BJ (cell line): ENCODE measurements around the gene BHLHE23. TPM values are rescaled to one million over a fixed set of nuclear protein-coding genes. Genes with fewer than 3 reads are reported as not detected.

Experiments used
- CTCF ChIA-PET: fragments of 350-600 bp; formaldehyde crosslinking; extraction: SDS; loops from one replicate; lab custom pipeline; 2021; ENCODE audit warnings: antibody characterized with exemption, inconsistent platforms; lab: Yijun Ruan, JAX
- POLR2A ChIA-PET: fragments of 300-600 bp; sonication (Branson Sonifier 250); formaldehyde crosslinking; extraction: SDS; loops from one replicate; lab custom pipeline; 2021; ENCODE audit warnings: antibody characterized with exemption; lab: Charles Lee
- DNase-seq: peaks from one replicate; pipeline ENCODE4 v3.0.0-alpha.2; 2011; ENCODE audit warnings: low read depth
- H3K27me3 ChIP-seq: 2 replicates; pipeline ENCODE4 v1.6.0; 2011; ENCODE audit warnings: low read length; ENCODE audit not compliant: control insufficient read depth, insufficient read depth
- H3K36me3 ChIP-seq: 2 replicates; pipeline ENCODE4 v1.5.1; 2011; ENCODE audit warnings: low read length; ENCODE audit not compliant: control insufficient read depth, insufficient read depth
- H3K4me3 ChIP-seq: 2 replicates; pipeline ENCODE4 v1.5.1; 2011; ENCODE audit warnings: low read depth, mild to moderate bottlenecking, control low read depth, low read length
- polyA plus RNA-seq: library from polyadenylated mRNA; depleted of rRNA; stranded (reverse); fragments of >200 nt; gene quantifications from 2 replicates; pipeline ENCODE4 v1.2.3, GENCODE V29; 2011
- TF ChIP-seq, protein P1 (sequence below): IDR thresholded peaks from 2 replicates; pipeline ENCODE4 v1.5.1; 2011; ENCODE audit warnings: low read depth, mild to moderate bottlenecking, control low read depth, inconsistent platforms, low read length, moderate library complexity; ENCODE audit not compliant: insufficient read depth

Gene BHLHE23
- polyA plus RNA-seq, 1 experiment, result not detected

DNA sequence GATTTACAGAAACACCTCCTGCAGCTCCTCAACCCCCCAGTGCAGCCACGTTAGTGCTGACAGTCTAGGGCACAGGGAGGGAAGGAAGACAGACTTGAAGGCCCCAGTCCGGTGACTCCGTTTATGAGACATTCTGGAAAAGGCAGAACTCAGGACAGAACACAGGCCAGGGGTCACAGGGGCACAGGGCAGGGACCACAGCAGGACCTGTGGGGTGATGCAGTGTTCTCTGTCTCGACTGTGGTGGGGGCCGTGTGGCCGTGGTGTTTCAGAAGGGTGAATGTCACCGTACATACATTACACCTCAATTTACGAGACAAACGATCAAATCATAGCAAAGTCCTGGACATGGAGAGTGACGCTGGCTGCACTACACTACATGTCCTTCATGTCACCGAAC lies 11.3 kb downstream of the BHLHE23 start:
- DNase-seq, result no peak
- TF ChIP-seq, protein P1, sequence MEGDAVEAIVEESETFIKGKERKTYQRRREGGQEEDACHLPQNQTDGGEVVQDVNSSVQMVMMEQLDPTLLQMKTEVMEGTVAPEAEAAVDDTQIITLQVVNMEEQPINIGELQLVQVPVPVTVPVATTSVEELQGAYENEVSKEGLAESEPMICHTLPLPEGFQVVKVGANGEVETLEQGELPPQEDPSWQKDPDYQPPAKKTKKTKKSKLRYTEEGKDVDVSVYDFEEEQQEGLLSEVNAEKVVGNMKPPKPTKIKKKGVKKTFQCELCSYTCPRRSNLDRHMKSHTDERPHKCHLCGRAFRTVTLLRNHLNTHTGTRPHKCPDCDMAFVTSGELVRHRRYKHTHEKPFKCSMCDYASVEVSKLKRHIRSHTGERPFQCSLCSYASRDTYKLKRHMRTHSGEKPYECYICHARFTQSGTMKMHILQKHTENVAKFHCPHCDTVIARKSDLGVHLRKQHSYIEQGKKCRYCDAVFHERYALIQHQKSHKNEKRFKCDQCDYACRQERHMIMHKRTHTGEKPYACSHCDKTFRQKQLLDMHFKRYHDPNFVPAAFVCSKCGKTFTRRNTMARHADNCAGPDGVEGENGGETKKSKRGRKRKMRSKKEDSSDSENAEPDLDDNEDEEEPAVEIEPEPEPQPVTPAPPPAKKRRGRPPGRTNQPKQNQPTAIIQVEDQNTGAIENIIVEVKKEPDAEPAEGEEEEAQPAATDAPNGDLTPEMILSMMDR, result no peak
- ChIA-PET CTCF (interaction anchor here (0.7 to 1.3 kb wide), 2 partner anchors 14 to 76 kb away, joined by 3 to 5 read pairs; no protein-coding TSS in a partner anchor), POLR2A (no interaction called here)
- Histone ChIP-seq H3K36me3 (no peaks in the 10 kb centered on the region), H3K4me3 (no peak overlapping the region), H3K27me3 (peaks cover 35% of the 10 kb centered on the region)

DNA sequence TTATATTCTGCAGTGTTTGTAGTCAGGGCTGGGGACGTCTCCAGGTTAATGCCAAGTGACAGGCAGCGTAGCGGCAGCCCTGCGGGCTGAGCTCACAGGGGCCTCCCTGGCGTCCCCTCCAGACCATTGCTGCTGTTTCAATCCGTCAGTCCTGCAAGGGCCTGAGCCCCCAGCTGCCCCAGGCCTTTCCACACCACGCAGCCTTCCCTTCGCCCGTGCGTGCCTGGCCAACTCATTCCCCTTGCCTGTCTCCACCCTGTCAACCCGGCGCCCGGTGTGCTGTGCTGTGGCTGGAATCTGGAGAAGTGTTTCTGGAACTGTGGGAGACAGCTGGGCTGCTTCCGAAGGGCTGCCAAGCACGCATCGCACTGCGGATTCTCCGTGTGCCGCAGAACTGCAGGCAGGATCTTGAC lies 11.9 kb downstream of the BHLHE23 start:
- Histone ChIP-seq H3K27me3 (peaks cover 33% of the 10 kb centered on the region), H3K4me3 (no peak overlapping the region), H3K36me3 (no peaks in the 10 kb centered on the region)
- ChIA-PET POLR2A (no interaction called here), CTCF (interaction anchor here (0.7 kb wide), 1 partner anchor 76 kb away, joined by 3 read pairs; no protein-coding TSS in a partner anchor)
- TF ChIP-seq, protein P1, result no peak
- no peak for DNase-seq

DNA sequence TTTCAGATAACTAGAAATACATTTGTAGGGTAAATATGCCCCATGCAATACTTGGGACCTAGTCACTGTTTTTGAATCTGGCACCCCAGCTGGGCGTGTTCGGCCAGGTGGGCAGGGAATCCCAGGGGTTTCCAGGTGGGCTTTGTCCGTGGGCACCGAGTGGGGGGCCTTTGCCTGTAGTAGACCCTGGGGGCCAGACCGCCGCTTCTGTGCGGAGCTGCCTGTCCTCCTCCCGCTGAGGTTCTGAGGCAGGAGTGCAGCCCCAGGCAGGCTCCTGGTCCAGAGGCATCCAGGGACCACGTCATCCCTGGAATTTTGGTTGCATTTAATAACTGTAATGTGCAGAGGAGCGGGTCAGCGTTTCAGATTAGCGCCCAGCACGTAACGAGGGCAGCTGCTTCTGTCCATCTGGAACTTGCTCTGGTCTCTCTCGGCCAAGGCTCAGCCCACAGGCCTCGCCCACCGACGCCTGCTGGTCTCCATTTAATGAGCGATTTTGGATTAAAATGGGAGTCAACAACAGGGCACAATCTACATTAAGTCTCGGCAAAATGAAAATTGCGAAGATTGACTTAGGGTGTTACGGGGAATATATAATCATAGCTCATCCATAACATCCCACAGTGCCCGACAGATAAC lies 12.8 kb downstream of the BHLHE23 start:
- TF ChIP-seq, protein P1, result no peak
- Histone ChIP-seq H3K27me3 (peaks cover 29% of the 10 kb centered on the region), H3K4me3 (no peak overlapping the region), H3K36me3 (no peaks in the 10 kb centered on the region)
- POLR2A ChIA-PET, result no interaction called here
- CTCF ChIA-PET, result interaction anchor here (1.1 kb wide), 1 partner anchor 15 kb away, joined by 3 read pairs; no protein-coding TSS in a partner anchor
- DNase-seq, result no peak

DNA sequence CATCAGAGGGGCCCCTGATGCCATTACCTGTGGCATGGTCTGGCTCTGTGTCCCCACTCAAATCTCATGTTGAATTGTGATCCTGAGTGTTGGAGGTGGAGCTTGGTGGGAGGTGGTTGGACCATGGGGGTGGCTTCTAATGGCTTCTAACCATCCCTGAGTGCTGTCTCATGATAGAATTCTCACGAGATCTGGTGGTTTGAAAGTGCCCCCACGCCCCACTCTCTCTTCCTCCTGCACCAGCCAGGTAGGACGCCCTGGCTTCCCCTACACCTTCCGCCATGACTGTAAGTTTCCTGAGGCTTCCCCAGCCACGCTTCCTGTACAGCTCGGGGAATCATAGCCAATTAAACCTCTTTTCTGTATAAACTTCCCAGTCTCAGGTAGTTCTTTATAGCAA lies 14.9 kb downstream of the BHLHE23 start:
- Histone ChIP-seq H3K27me3 (peaks cover 26% of the 10 kb centered on the region), H3K36me3 (no peaks in the 10 kb centered on the region), H3K4me3 (no peak overlapping the region)
- POLR2A ChIA-PET, result no interaction called here
- no peak for DNase-seq
- TF ChIP-seq, protein P1, result no peak
- CTCF ChIA-PET, result interaction anchor here (0.7 to 1.1 kb wide), 2 partner anchors 17 to 19 kb away, joined by 4 to 5 read pairs; no protein-coding TSS in a partner anchor

DNA sequence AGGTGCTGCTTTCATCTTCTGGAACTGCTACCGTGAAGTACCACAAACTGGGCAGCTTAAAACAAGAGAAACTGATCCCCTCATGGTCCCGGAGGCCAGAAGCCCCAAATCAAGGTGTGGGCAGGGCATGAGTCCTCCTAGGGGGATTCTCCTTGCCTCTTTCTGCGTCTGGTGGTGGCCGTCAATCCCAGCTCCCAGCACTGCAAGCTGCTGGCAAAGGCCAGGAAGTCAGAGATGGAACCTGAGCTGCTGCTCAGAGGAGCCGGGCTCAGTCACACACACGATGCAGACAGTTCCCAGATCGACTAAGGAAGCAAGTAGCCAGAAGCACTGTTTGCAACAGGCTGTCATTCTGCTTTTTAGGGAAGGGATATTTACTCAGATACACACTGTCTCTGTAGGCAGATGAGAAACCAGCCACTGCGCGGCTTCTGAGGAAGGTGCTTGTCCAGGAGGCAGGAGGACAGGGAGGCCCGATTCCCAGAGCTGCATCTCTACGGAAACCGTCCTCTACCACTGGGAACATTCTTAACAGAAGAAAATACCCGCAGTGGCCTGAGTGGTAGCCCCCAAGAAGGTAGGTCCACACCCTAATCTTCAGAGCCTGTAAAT lies 15.5 kb downstream of the BHLHE23 start:
- ChIA-PET CTCF (interaction anchor here (0.6 to 1.0 kb wide), 3 partner anchors 18 to 21 kb away, joined by 3 to 5 read pairs (median 5); no protein-coding TSS in a partner anchor), POLR2A (no interaction called here)
- no peak overlapping the region for H3K4me3 ChIP-seq
- DNase-seq, result no peak
- TF ChIP-seq, protein P1, result no peak
- no peaks in the 10 kb centered on the region for H3K36me3 ChIP-seq
- H3K27me3 ChIP-seq, result peaks cover 28% of the 10 kb centered on the region
